Neural cell (in vitro differentiated cells): ENCODE results near the gene EPHA4. TPM values are rescaled to one million over a fixed set of nuclear protein-coding genes. Genes with fewer than 3 reads are reported as not detected.

ENCODE experiments used
- H2AFZ ChIP-seq: fragments of 200-600, 300-800 bp; sonication (generic), shearing (Covaris generic); 2 replicates; pipeline ENCODE4 v1.6.0; 2014; ENCODE audit warnings: low read depth, mild to moderate bottlenecking, antibody characterized with exemption, low read length, moderate library complexity
- H3F3A ChIP-seq: fragments of 200-600 bp; shearing (Covaris generic); 2 replicates; pipeline ENCODE4 v1.6.1; 2016; ENCODE audit warnings: mild to moderate bottlenecking, moderate library complexity, mixed read lengths, antibody characterized with exemption, low read length; ENCODE audit not compliant: insufficient read depth, poor library complexity, severe bottlenecking
- H3K27ac ChIP-seq: fragments of 200-600, 300-800 bp; sonication (generic), shearing (Covaris generic); 2 replicates; pipeline ENCODE4 v1.5.1; 2014; ENCODE audit warnings: mild to moderate bottlenecking, low read length, moderate library complexity
- H3K27me3 ChIP-seq: fragments of 300-800, 200-600 bp; sonication (generic), shearing (Covaris generic); 2 replicates; pipeline ENCODE4 v1.6.0; 2014; ENCODE audit warnings: mild to moderate bottlenecking, low read depth, low read length, moderate library complexity; ENCODE audit not compliant: insufficient read depth
- H3K36me3 ChIP-seq: fragments of 300-800, 200-600 bp; sonication (generic), shearing (Covaris generic); 2 replicates; pipeline ENCODE4 v1.5.1; 2014; ENCODE audit warnings: mild to moderate bottlenecking, antibody characterized with exemption, low read length, moderate library complexity; ENCODE audit not compliant: insufficient read depth
- H3K4me2 ChIP-seq: fragments of 300-800, 200-600 bp; sonication (generic), shearing (Covaris generic); 2 replicates; pipeline ENCODE4 v1.6.0; 2014; ENCODE audit warnings: mild to moderate bottlenecking, low read length
- H3K4me3 ChIP-seq: fragments of 300-800, 200-600 bp; sonication (generic), shearing (Covaris generic); 2 replicates; pipeline ENCODE4 v1.5.1; 2014; ENCODE audit warnings: mild to moderate bottlenecking, low read length, moderate library complexity
- H3K79me2 ChIP-seq: fragments of 200-600 bp; shearing (Covaris generic); replicated peaks from 2 replicates; pipeline ENCODE4 v1.6.0; 2014; ENCODE audit warnings: mild to moderate bottlenecking, low read length, moderate library complexity; ENCODE audit not compliant: insufficient read depth
- H3K9ac ChIP-seq: fragments of 300-800, 200-600 bp; sonication (generic), shearing (Covaris generic); 2 replicates; pipeline ENCODE4 v1.6.1; 2016; ENCODE audit warnings: mild to moderate bottlenecking, low read length, mixed read lengths
- H3K9me2 ChIP-seq: fragments of 200-600 bp; shearing (Covaris generic); 2 replicates; pipeline ENCODE4 v1.6.1; 2016; ENCODE audit warnings: mild to moderate bottlenecking, low read length, mixed read lengths; ENCODE audit not compliant: insufficient read depth
- H3K9me3 ChIP-seq: fragments of 200-600, 300-800 bp; sonication (generic), shearing (Covaris generic); 2 replicates; pipeline ENCODE4 v1.6.1; 2016; ENCODE audit warnings: mild to moderate bottlenecking, mixed run types, low read length, moderate library complexity, mixed read lengths
- H4K20me1 ChIP-seq: fragments of 200-600 bp; shearing (Covaris generic); 2 replicates; pipeline ENCODE4 v1.6.1; 2016; ENCODE audit warnings: mild to moderate bottlenecking, mixed run types; ENCODE audit not compliant: insufficient read depth
- CTCF ChIP-seq: fragments of 450-650 bp; IDR thresholded peaks from 2 replicates; pipeline ENCODE4 v1.5.1; 2014; ENCODE audit warnings: antibody characterized with exemption, mild to moderate bottlenecking, moderate library complexity; ENCODE audit not compliant: poor library complexity, severe bottlenecking
- EP300 ChIP-seq: fragments of 450-650 bp; conservative IDR thresholded peaks from 2 replicates; pipeline ENCODE4 v1.6.1; 2014; ENCODE audit warnings: antibody characterized with exemption, mild to moderate bottlenecking, moderate library complexity; ENCODE audit not compliant: poor library complexity, severe bottlenecking
- EZH2 ChIP-seq: fragments of 200-600, 300-800 bp; shearing (Covaris generic), sonication (generic); IDR thresholded peaks from 2 replicates; pipeline ENCODE4 v1.6.1; 2014; ENCODE audit warnings: antibody characterized with exemption, low read length, borderline replicate concordance, mild to moderate bottlenecking; ENCODE audit not compliant: insufficient read depth, poor library complexity, severe bottlenecking
- MXI1 ChIP-seq: fragments of 450-650 bp; conservative IDR thresholded peaks from 2 replicates; pipeline ENCODE4 v1.6.1; 2014; ENCODE audit warnings: antibody characterized with exemption, mild to moderate bottlenecking; ENCODE audit not compliant: poor library complexity, severe bottlenecking
- POLR2AphosphoS5 ChIP-seq: IDR thresholded peaks from 2 replicates; pipeline ENCODE4 v1.6.1; 2012
- RAD21 ChIP-seq: fragments of 450-650 bp; conservative IDR thresholded peaks from 2 replicates; pipeline ENCODE4 v1.6.1; 2014; ENCODE audit warnings: antibody characterized with exemption, mild to moderate bottlenecking, moderate library complexity
- REST ChIP-seq: IDR thresholded peaks from 2 replicates; pipeline ENCODE4 v1.6.1; 2012; ENCODE audit warnings: borderline replicate concordance
- SMC3 ChIP-seq: fragments of 450-650 bp; conservative IDR thresholded peaks from 2 replicates; pipeline ENCODE4 v1.6.1; 2014; ENCODE audit warnings: antibody characterized with exemption, mild to moderate bottlenecking, moderate library complexity; ENCODE audit not compliant: poor library complexity
- TAF1 ChIP-seq: IDR thresholded peaks from 2 replicates; pipeline ENCODE4 v1.6.1; 2012; ENCODE audit warnings: low read depth
- polyA plus RNA-seq: library from polyadenylated mRNA; depleted of rRNA; stranded (reverse); fragments of >200 nt; gene quantifications from 2 replicates; pipeline ENCODE4 v1.2.3, GENCODE V29; 2014

EPHA4 gene
- polyA plus RNA-seq, 1 donor from 2014 or later, result 71.1 TPM

GRCh38 chr2:221415789-221416188, 156.3 kb downstream of the EPHA4 start:
- Histone ChIP-seq H3K4me2 (no peak overlapping the region), H3K27me3 (no peaks in the 10 kb centered on the region), H3K9me3 (no peaks in the 10 kb centered on the region), H2AFZ (no peak overlapping the region), H4K20me1 (no peaks in the 10 kb centered on the region), H3K27ac (no peak overlapping the region), H3K9ac (no peak overlapping the region), H3F3A (no peaks in the 10 kb centered on the region), H3K4me3 (no peak overlapping the region), H3K9me2 (no peaks in the 10 kb centered on the region), H3K36me3 (peaks cover 8% of the 10 kb centered on the region), H3K79me2 (peaks cover 10% of the 10 kb centered on the region)
- no peak for TF ChIP-seq EZH2
- TF ChIP-seq POLR2AphosphoS5, result no peak

- Histone ChIP-seq H3K27me3 (no peaks in the 10 kb centered on the region), H2AFZ (no peak overlapping the region), H3K27ac (no peak overlapping the region), H4K20me1 (no peaks in the 10 kb centered on the region), H3K4me3 (no peak overlapping the region), H3K4me2 (no peak overlapping the region), H3K9me2 (no peaks in the 10 kb centered on the region), H3F3A (no peaks in the 10 kb centered on the region), H3K36me3 (peaks cover 8% of the 10 kb centered on the region), H3K9ac (no peak overlapping the region), H3K9me3 (no peaks in the 10 kb centered on the region), H3K79me2 (peaks cover 4% of the 10 kb centered on the region)
- TF ChIP-seq RAD21 (no peak), POLR2AphosphoS5 (no peak), TAF1 (no peak), EP300 (no peak), EZH2 (no peak), SMC3 (no peak), CTCF (no peak), MXI1 (no peak), REST (no peak)
Observed at GRCh38 chr2:221412978-221413377, 159.1 kb downstream of the EPHA4 start.

GRCh38 chr2:221410487-221410886, 161.6 kb downstream of the EPHA4 start:
- Histone ChIP-seq H4K20me1 (no peaks in the 10 kb centered on the region), H2AFZ (no peak overlapping the region), H3K36me3 (peaks cover 2% of the 10 kb centered on the region), H3K79me2 (no peaks in the 10 kb centered on the region), H3K9me2 (no peaks in the 10 kb centered on the region), H3K27me3 (no peaks in the 10 kb centered on the region), H3K27ac (no peak overlapping the region), H3F3A (no peaks in the 10 kb centered on the region), H3K9me3 (no peaks in the 10 kb centered on the region), H3K9ac (no peak overlapping the region), H3K4me3 (no peak overlapping the region), H3K4me2 (no peak overlapping the region)
- TF ChIP-seq SMC3 (no peak), MXI1 (no peak), CTCF (no peak), EZH2 (no peak), REST (no peak), EP300 (no peak), RAD21 (no peak), POLR2AphosphoS5 (no peak), TAF1 (no peak)
